SU-DHL-6 (cell line): ENCODE data around the gene MICAL2.

Experiments used
- CTCF ChIP-seq: fragments of 200-600 bp; sonication (generic); IDR thresholded peaks from one replicate; pipeline ENCODE4 v1.5.1; 2017; ENCODE audit warnings: antibody characterized with exemption, mild to moderate bottlenecking, low read length, moderate library complexity; ENCODE audit not compliant: insufficient read depth, poor library complexity, severe bottlenecking
- EZH2phosphoT487 ChIP-seq: fragments of 200-600 bp; sonication (generic), shearing (Covaris generic); conservative IDR thresholded peaks from 2 replicates; pipeline ENCODE4 v1.6.1; 2018; ENCODE audit warnings: mild to moderate bottlenecking, antibody characterized with exemption, low read length, moderate library complexity, mixed read lengths

GRCh38 chr11:12122083-12122482, 11.7 kb downstream of the MICAL2 start:
- no peak for TF ChIP-seq CTCF
- TF ChIP-seq EZH2phosphoT487, result no peak
